GM20000 (cell line): ENCODE results near the gene SUV39H1.
"Not testable (repeated sequence)": the region's sequence is repeated elsewhere in the genome, so short reads cannot be mapped to it uniquely, and the experiment has no call there.

Experiments used
- DNase-seq: peaks from one replicate; pipeline ENCODE4 v3.0.0; 2012; ENCODE audit warnings: low spot score
- TF ChIP-seq, protein P1 (sequence below): IDR thresholded peaks from 2 replicates; pipeline ENCODE4 v1.5.1; 2012; ENCODE audit warnings: mild to moderate bottlenecking, control low read depth; ENCODE audit errors: extremely low read depth, missing control alignments

The SUV39H1 gene

DNA sequence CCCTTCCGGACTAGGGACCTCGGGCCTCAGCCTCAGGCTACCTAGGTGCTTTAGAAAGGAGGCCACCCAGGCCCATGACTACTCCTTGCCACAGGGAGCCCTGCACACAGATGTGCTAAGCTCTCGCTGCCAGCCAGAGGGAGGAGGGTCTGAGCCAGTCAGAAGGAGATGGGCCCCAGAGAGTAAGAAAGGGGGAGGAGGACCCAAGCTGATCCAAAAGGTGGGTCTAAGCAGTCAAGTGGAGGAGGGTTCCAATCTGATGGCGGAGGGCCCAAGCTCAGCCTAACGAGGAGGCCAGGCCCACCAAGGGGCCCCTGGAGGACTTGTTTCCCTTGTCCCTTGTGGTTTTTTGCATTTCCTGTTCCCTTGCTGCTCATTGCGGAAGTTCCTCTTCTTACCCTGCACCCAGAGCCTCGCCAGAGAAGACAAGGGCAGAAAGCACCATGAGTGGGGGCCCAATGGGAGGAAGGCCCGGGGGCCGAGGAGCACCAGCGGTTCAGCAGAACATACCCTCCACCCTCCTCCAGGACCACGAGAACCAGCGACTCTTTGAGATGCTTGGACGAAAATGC lies 13.0 kb upstream of the SUV39H1 start, which contains the start of gene WAS:
WAS (plus strand) TSS at position 389 of the 572 bp plus-strand sequence; CDS start at position 444, 55 bp downstream.
- peak; percentile 78 for DNase-seq
- TF ChIP-seq, protein P1, sequence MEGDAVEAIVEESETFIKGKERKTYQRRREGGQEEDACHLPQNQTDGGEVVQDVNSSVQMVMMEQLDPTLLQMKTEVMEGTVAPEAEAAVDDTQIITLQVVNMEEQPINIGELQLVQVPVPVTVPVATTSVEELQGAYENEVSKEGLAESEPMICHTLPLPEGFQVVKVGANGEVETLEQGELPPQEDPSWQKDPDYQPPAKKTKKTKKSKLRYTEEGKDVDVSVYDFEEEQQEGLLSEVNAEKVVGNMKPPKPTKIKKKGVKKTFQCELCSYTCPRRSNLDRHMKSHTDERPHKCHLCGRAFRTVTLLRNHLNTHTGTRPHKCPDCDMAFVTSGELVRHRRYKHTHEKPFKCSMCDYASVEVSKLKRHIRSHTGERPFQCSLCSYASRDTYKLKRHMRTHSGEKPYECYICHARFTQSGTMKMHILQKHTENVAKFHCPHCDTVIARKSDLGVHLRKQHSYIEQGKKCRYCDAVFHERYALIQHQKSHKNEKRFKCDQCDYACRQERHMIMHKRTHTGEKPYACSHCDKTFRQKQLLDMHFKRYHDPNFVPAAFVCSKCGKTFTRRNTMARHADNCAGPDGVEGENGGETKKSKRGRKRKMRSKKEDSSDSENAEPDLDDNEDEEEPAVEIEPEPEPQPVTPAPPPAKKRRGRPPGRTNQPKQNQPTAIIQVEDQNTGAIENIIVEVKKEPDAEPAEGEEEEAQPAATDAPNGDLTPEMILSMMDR: no peak

DNA sequence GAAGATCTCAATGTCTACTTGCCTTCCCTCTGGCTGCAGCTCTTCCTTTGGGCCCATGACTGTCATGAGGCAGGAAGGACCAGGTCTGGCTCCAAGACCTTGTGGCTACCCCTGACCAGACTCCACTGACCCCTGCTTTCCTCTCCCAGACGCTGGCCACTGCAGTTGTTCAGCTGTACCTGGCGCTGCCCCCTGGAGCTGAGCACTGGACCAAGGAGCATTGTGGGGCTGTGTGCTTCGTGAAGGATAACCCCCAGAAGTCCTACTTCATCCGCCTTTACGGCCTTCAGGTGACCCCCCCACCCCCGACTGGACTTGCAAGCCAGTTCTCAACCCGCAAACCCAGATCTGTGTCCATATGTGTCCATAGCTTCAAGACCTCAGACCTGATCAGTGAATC lies 12.4 kb upstream of the SUV39H1 start:
- TF ChIP-seq, protein P1: no peak
- peak; percentile 18 for DNase-seq

DNA sequence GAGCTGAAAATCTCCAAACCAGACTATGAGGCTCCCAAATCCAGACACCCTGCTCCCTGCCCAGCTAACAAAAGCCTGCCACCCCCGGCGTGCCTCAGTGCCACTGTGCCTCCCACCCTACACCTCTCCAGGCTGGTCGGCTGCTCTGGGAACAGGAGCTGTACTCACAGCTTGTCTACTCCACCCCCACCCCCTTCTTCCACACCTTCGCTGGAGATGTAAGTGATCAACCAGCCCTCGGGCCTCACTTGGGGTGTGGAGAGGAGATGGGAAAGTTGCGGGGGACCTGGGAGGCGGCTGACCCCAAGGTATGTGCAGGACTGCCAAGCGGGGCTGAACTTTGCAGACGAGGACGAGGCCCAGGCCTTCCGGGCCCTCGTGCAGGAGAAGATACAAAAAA lies 11.1 kb upstream of the SUV39H1 start:
- DNase-seq: no peak
- TF ChIP-seq, protein P1: no peak

DNA sequence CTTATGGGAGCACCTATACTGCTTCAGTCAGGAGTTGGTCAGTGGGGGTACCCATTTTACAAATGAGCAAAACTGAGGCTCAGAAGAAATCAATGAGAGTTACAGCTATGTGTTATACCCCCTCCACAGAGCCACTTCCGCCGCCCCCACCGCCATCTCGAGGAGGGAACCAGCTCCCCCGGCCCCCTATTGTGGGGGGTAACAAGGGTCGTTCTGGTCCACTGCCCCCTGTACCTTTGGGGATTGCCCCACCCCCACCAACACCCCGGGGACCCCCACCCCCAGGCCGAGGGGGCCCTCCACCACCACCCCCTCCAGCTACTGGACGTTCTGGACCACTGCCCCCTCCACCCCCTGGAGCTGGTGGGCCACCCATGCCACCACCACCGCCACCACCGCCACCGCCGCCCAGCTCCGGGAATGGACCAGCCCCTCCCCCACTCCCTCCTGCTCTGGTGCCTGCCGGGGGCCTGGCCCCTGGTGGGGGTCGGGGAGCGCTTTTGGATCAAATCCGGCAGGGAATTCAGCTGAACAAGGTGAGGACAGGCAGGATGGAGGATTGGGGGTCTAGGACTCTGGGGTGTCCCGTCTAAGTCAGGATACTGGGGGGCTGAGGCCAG lies 7.9 kb upstream of the SUV39H1 start:
- no peak for DNase-seq
- TF ChIP-seq, protein P1: no peak

DNA sequence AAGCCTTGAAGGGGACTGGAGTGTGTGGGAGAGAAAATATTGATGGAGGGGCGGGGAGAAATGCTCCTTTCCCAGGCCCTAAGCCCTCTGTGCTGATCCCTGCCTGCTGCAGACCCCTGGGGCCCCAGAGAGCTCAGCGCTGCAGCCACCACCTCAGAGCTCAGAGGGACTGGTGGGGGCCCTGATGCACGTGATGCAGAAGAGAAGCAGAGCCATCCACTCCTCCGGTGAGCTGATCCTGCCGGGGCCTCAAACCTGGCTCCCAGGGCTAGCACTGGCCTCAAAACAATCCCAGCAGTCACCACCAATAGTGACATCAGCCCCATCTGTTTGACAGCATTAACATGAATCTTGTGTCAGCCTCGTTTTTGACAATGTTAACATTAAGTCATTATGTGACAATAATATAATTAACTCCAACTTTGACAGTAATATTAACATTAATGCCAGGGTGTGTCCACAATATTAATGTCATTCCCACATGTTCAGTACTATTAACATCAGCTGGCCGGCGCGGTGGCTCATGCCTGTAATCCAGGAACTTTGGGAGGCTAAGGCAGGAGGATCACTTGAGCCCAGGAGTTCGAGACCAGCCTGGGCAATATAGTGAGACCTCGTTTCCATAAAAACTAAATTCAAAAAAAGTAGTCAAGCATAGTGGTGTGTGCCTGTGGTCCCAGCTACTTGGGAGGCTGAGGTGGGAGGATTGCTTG lies 7.2 kb upstream of the SUV39H1 start:
- DNase-seq: no peak
- TF ChIP-seq, protein P1: no peak

DNA sequence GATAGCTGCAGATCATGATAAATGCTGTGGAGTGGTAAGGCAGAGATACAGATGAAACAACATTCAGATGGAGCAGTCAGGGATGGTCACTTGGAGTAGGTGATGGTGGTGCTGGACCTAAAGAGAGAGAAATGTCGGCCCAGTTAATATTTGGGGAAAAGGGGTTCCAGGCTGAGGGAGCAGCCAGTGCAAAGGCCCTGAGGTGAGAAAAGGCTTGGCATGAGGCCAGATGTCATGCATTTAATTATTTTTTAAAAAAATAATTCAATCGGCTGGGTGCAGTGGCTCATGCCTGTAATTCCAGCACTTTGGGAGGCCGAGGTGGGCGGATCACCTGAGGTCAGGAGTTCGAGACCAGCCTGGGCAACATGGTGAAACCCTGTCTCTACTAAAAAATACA lies 4.8 kb upstream of the SUV39H1 start:
- DNase-seq: not testable (repeated sequence)

DNA sequence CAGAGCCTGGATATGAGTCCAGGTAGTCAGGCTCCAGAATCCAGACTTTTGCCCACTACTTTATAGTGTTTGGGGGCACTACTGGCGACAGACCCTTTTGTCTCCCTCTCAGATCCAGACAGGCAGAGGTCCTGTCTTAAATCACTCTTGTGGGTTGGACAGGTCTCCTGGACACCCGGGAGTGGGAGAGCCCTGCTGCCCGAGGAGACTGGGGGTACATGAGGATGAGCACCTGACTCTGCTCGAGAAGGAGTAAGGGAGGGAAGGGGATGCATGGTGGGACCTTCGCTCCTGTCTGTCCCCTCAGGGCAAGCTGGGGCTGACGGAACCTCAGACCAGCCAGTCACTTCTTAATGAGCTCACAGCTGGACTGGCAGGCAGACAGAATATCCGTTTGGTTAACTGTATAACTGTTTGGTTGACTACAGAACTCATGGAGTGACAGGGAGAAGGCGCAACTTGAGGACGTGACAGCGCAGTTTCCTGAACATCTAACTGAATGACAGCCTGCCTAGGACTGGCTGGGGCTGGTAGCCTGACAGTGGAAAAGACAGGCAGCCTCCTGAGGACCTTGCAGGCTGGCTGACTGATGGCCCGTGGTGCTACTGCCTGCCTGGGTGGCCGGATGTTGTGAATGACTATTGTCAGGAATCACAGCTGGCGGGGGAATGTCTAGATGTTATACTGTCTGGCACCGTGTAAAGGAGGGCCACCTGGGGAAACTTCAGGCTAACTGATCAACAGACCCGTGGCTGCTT lies 1.6 kb upstream of the SUV39H1 start:
- no peak for DNase-seq
- TF ChIP-seq, protein P1: no peak
